SK-N-SH (cell line): ENCODE measurements around the gene GYS2.

Experiments used
- CTCF ChIP-seq: fragments of 200-600 bp; sonication (generic); IDR thresholded peaks from 2 replicates; pipeline ENCODE4 v1.6.1; 2017; ENCODE audit warnings: antibody characterized with exemption, mild to moderate bottlenecking, moderate library complexity
- FOXM1 ChIP-seq: IDR thresholded peaks from 2 replicates; pipeline ENCODE4 v1.4.0; 2012; ENCODE audit warnings: low read depth, mild to moderate bottlenecking
- GATA2 ChIP-seq: sonication (generic); formaldehyde crosslinking; IDR thresholded peaks from 2 replicates; pipeline ENCODE4 v1.5.0; 2020; ENCODE audit warnings: mild to moderate bottlenecking, missing genetic modification reagents
- NRF1 ChIP-seq: IDR thresholded peaks from 2 replicates; pipeline ENCODE4 v1.6.1; 2012; ENCODE audit warnings: low read depth, mild to moderate bottlenecking, low read length
- SIN3A ChIP-seq: IDR thresholded peaks from 2 replicates; pipeline ENCODE4 v1.6.1; 2012; ENCODE audit warnings: low read depth, mild to moderate bottlenecking, low read length, moderate library complexity, borderline replicate concordance
- TF ChIP-seq, protein P1 (sequence below): IDR thresholded peaks from 2 replicates; pipeline ENCODE4 v1.4.0; 2012; ENCODE audit warnings: low read depth, borderline replicate concordance

DNA sequence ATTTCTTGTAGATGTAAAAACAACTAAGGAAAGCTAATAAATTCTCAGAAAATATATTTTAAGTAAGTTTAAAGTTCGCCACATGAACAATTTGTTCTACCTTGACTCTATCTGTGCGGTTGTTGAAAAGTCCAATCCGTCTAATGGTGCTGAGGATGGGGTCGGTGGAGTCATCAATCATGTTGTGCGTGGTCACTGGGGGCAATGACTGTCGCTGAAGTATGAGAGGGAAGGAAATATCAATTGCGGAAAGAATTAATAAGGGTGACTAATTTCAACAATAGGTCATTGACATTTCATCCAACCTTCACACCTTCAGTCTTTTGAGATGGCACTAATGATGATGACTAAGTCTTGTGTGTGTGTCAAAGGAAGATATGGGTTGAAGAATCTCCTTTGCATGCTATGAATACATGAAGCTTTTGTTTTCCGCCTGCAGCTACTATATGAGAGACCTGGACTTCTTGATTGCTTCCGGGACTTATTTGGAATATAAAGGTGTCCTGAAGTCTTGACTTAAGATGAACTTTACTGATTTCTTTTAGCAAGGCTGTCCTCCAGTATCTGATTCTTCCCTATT lies 46.5 kb downstream of the GYS2 start:
- TF ChIP-seq FOXM1 (no peak), CTCF (no peak), GATA2 (CRISPR knock-in tag) (no peak), NRF1 (no peak), SIN3A (no peak)
- TF ChIP-seq, protein P1, sequence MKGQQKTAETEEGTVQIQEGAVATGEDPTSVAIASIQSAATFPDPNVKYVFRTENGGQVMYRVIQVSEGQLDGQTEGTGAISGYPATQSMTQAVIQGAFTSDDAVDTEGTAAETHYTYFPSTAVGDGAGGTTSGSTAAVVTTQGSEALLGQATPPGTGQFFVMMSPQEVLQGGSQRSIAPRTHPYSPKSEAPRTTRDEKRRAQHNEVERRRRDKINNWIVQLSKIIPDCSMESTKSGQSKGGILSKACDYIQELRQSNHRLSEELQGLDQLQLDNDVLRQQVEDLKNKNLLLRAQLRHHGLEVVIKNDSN = no peak
